Keratinocyte (primary cell): ENCODE results near the gene SLC12A5.

Experiments
- EZH2 ChIP-seq: IDR thresholded peaks from one replicate; pipeline ENCODE4 v1.6.1; 2012; ENCODE audit warnings: inconsistent platforms, mild to moderate bottlenecking, low read length, moderate library complexity
- TF ChIP-seq, protein P1 (sequence below), 3 experiments: IDR thresholded peaks in 1 of 3; conservative IDR thresholded peaks in 1 of 3; optimal IDR thresholded peaks in 1 of 3; 2 replicates in 2 of 3; 3 replicates in 1 of 3; pipeline versions ENCODE3 to v1.5.1; 2011; ENCODE audit warnings: low read length in 3 of 3, mild to moderate bottlenecking in 3 of 3, moderate library complexity in 2 of 3, control low read depth in 1 of 3, inconsistent platforms in 1 of 3; ENCODE audit not compliant: insufficient read depth in 2 of 3; ENCODE audit errors: extremely low read depth in 1 of 3

DNA sequence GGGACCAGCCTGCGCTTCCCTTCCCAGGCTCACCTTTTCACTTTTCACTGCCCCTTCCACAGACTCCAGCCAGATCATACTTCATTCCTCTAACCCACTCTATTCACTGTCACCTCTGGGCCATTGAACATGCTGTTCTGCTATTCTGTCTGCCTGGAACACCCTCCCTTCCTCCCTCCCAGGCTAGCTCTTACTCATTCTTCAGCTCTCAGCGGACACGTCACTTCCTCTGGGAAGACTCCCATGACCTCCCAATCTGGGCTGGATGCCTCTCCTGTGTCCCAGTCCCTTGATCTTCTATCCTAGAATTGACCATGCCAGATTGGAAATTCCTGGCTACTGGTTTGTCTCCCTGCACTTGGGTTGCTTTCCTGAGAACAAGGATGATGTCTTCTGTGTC is 5.0 kb downstream of the SLC12A5 start:
- TF ChIP-seq, protein P1, sequence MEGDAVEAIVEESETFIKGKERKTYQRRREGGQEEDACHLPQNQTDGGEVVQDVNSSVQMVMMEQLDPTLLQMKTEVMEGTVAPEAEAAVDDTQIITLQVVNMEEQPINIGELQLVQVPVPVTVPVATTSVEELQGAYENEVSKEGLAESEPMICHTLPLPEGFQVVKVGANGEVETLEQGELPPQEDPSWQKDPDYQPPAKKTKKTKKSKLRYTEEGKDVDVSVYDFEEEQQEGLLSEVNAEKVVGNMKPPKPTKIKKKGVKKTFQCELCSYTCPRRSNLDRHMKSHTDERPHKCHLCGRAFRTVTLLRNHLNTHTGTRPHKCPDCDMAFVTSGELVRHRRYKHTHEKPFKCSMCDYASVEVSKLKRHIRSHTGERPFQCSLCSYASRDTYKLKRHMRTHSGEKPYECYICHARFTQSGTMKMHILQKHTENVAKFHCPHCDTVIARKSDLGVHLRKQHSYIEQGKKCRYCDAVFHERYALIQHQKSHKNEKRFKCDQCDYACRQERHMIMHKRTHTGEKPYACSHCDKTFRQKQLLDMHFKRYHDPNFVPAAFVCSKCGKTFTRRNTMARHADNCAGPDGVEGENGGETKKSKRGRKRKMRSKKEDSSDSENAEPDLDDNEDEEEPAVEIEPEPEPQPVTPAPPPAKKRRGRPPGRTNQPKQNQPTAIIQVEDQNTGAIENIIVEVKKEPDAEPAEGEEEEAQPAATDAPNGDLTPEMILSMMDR (optimal IDR thresholded peaks at IDR 0.05 in 1 of 3, IDR thresholded peaks at IDR 0.05 in 1 of 3, conservative IDR thresholded peaks at IDR 0.05 in 1 of 3; ENCODE audit: extremely low read depth in 1 of 3, insufficient read depth in 2 of 3, low read length in 3 of 3) = no peak
- TF ChIP-seq EZH2 = no peak
